Natural killer cell (primary cell): ENCODE results near the gene RELN. TPM values are rescaled to one million over a fixed set of nuclear protein-coding genes. Genes with fewer than 3 reads are reported as not detected.

Experiments used
- ATAC-seq, 3 donors: fragments of 150-1000 bp in 2 of 3; fragments of 200-7000 bp in 1 of 3; cut with Tn5 transposase; 1 replicate in 1 of 3; 2 replicates in 2 of 3; pipeline ENCODE4 v1.10.0; 2021; ENCODE audit warnings: mild to moderate bottlenecking in 2 of 3, moderate library complexity in 2 of 3
- DNase-seq, 2 donors: peaks; one replicate each; pipeline versions ENCODE4 v3.0.0 to v3.0.0-alpha.2; 2013 to 2021; ENCODE audit warnings: mixed read lengths in 1 of 2
- H3K27ac ChIP-seq: one replicate; pipeline ENCODE4 v1.5.1; 2013; ENCODE audit warnings: mild to moderate bottlenecking, low read length
- H3K27me3 ChIP-seq: one replicate; pipeline ENCODE4 v1.6.1; 2013; ENCODE audit warnings: low read length; ENCODE audit not compliant: control insufficient read depth, insufficient read depth
- H3K36me3 ChIP-seq: one replicate; pipeline ENCODE4 v1.6.1; 2013; ENCODE audit warnings: low read length; ENCODE audit not compliant: control insufficient read depth, insufficient read depth
- H3K4me1 ChIP-seq: one replicate; pipeline ENCODE4 v1.6.1; 2013; ENCODE audit warnings: low read length; ENCODE audit not compliant: control insufficient read depth, insufficient read depth
- H3K4me3 ChIP-seq: one replicate; pipeline ENCODE4 v1.5.1; 2013; ENCODE audit warnings: low read length
- H3K9me3 ChIP-seq: one replicate; pipeline ENCODE4 v1.6.1; 2013; ENCODE audit warnings: low read length; ENCODE audit not compliant: control insufficient read depth, insufficient read depth
- H3K27ac Mint-ChIP-seq, 2 donors: one replicate each; pipeline ENCODE4 v1.8.0; 2022; ENCODE audit warnings: mild to moderate bottlenecking in 2 of 2, mixed read lengths in 2 of 2, moderate library complexity in 1 of 2
- H3K27me3 Mint-ChIP-seq, 2 donors: one replicate each; pipeline ENCODE4 v1.8.0; 2022; ENCODE audit warnings: low read depth in 2 of 2, mixed read lengths in 2 of 2
- H3K36me3 Mint-ChIP-seq: one replicate; pipeline ENCODE4 v1.8.0; 2022; ENCODE audit warnings: mixed read lengths
- H3K4me1 Mint-ChIP-seq, 2 donors: one replicate each; pipeline ENCODE4 v1.8.0; 2022; ENCODE audit warnings: mixed read lengths in 2 of 2
- H3K4me3 Mint-ChIP-seq: one replicate; pipeline ENCODE4 v1.8.0; 2022; ENCODE audit warnings: mild to moderate bottlenecking, moderate library complexity, mixed read lengths
- H3K9me3 Mint-ChIP-seq, 2 donors: one replicate each; pipeline ENCODE4 v1.8.0; 2022; ENCODE audit warnings: mixed read lengths in 2 of 2
- CTCF ChIP-seq: fragments of 200-600 bp; IDR thresholded peaks from one replicate; pipeline ENCODE4 v1.8.0; 2022; ENCODE audit warnings: antibody characterized with exemption
- WGBS: methylation state at CpG from one replicate; pipeline ENCODE4 v1.1.7; 2013; ENCODE audit warnings: missing lambda C conversion rate; ENCODE audit not compliant: insufficient coverage; 5-methylcytosine and 5-hydroxymethylcytosine counted together
- intact Hi-C: fragments of 100-400 bp; cut with micrococcal nuclease; formaldehyde crosslinking; loops from one replicate; pipeline ENCODE4 v1.14.2; 2022
- total RNA-seq, 4 donors: library from RNA; stranded (reverse); fragments of 120-200 nt in 1 of 4; gene quantifications; one replicate each; pipeline versions ENCODE4 v1.2.3 to v1.2.4, GENCODE V29; 2013 to 2022

RELN gene
- total RNA-seq, 3 donors from 2014 or later (not counting 1 experiment from before 2014, with no cell fraction given) = not detected

DNA sequence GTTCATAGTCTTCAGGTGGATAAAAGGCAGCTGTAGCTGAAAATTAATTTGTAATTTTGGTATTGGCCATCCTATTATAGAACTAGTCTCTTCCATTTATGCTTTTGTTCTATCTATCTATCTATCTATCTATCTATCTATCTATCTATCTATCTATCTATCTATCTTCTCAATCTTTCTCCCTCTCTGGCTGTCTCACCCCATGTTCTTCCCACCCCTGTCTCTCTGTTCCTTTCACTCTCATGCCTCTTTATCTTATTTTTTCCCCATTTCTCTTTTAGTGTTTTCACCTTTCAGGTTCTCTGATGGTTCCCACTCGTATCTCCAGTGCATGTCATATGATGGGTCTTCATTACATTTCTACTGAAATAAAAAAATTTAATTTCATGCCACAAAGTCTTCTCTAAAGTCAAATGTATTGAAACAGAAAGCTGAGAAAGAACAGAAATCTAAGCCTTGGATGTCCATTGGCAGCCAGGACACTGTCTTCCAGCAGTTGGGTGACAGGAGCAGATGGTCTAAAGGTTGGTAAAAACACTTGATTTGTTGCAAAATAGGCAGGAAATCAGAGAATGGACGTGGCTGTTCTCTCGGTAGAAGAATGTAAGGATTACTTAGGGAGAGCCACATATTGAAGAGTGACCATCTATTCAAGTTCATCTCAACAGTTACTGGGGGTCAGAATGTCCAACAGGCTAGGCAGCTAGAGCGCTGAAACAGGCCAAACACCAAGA, 127.0 kb downstream of the RELN start:
- no peak overlapping the region for H3K4me3 Mint-ChIP-seq
- Histone ChIP-seq H3K4me1 (no peaks in the 10 kb centered on the region), H3K9me3 (no peaks in the 10 kb centered on the region), H3K4me3 (no peak overlapping the region), H3K27ac (no peak overlapping the region), H3K36me3 (no peaks in the 10 kb centered on the region), H3K27me3 (no peaks in the 10 kb centered on the region)
- ATAC-seq (no peak), DNase-seq (no peak)
- H3K36me3 Mint-ChIP-seq = no peaks in the 10 kb centered on the region
- H3K27me3 Mint-ChIP-seq = no peaks in the 10 kb centered on the region
- no peak for TF ChIP-seq CTCF
- no peak overlapping the region for H3K27ac Mint-ChIP-seq
- no peaks in the 10 kb centered on the region for H3K4me1 Mint-ChIP-seq
- intact Hi-C loops = no loop called here
- peaks cover 2% of the 10 kb centered on the region in 2 donors for H3K9me3 Mint-ChIP-seq
- WGBS = 72% methylated on average over 4 of the region's 4 CpGs

DNA sequence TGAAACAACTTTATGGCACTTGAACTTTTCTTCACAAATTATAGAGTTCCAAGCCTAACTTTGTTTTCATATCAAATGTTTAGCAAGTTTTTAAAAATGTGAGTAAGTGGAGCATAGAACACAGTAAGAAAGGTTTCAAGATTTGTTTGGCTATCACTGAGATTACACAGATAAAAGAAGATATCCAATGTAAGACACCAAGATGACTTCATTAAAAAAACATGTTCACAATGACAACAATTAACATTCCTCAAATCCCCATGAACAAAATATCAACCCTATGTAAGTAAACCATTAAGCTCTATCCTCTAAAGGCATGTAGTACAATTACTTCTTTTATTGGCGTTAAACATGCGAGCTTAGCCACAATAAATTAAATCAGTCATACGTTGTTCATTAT, 129.7 kb downstream of the RELN start:
- DNase-seq = no peak
- no peak for TF ChIP-seq CTCF
- Histone ChIP-seq H3K4me1 (no peaks in the 10 kb centered on the region), H3K9me3 (no peaks in the 10 kb centered on the region), H3K27me3 (no peaks in the 10 kb centered on the region), H3K27ac (no peak overlapping the region), H3K4me3 (no peak overlapping the region), H3K36me3 (no peaks in the 10 kb centered on the region)
- H3K27me3 Mint-ChIP-seq = no peaks in the 10 kb centered on the region
- WGBS = no CpG with 5 or more reads among the region's 3 CpGs
- H3K4me1 Mint-ChIP-seq = no peaks in the 10 kb centered on the region
- no peak overlapping the region for H3K4me3 Mint-ChIP-seq
- ATAC-seq = no peak
- peaks cover 2 to 4% of the 10 kb centered on the region in 2 donors for H3K9me3 Mint-ChIP-seq
- H3K36me3 Mint-ChIP-seq = no peaks in the 10 kb centered on the region
- intact Hi-C loops = no loop called here
- H3K27ac Mint-ChIP-seq = no peak overlapping the region

DNA sequence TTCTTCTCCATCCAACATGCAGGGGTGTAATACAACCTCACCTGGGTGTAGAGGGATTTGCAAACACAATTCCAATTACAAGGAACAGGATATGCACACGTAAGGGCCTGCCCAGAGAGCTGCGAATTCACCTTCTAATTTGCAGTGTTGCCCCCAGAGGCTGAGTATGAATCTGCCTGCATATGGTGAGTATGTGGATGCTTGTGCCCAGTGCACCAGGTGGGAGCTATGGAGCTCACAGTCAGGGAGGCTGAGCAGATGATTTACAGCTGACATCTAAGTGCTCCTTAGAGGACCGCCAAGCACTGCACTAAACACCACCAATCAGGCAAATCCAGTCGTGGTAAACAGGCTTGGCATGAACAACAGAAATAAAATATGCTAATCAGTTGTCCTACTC, 132.0 kb downstream of the RELN start:
- ATAC-seq (no peak), DNase-seq (no peak)
- H3K4me3 Mint-ChIP-seq = no peak overlapping the region
- Histone ChIP-seq H3K4me3 (no peak overlapping the region), H3K36me3 (no peaks in the 10 kb centered on the region), H3K9me3 (no peaks in the 10 kb centered on the region), H3K4me1 (no peaks in the 10 kb centered on the region), H3K27me3 (no peaks in the 10 kb centered on the region), H3K27ac (no peak overlapping the region)
- H3K36me3 Mint-ChIP-seq = no peaks in the 10 kb centered on the region
- intact Hi-C loops = no loop called here
- no peak for TF ChIP-seq CTCF
- H3K27me3 Mint-ChIP-seq = no peaks in the 10 kb centered on the region
- H3K9me3 Mint-ChIP-seq = peaks cover 0 to 2% of the 10 kb centered on the region in 2 donors
- no peaks in the 10 kb centered on the region for H3K4me1 Mint-ChIP-seq
- WGBS = 42% methylated on average over 4 of the region's 4 CpGs
- H3K27ac Mint-ChIP-seq = no peak overlapping the region

DNA sequence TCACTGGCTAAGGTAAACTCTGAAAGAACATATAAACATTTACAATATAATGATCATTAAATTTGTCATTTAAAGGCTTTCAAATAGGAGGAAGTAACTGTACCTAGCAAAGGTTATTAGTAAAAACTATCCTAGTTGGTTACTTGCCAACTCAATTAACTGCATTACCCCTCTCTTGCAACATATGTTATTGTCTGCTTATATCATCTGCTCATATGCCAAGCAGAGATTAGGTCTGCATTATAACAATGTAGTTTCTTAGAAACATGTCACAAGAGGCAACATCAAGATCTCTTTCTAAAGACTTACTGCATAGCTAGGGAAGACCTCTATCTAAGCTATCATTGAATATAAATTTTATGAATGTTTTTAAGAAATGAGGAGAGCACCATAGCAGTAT, 132.5 kb downstream of the RELN start:
- DNase-seq (no peak), ATAC-seq (no peak)
- TF ChIP-seq CTCF = no peak
- no peak overlapping the region for H3K4me3 ChIP-seq
- Mint-ChIP-seq H3K9me3 (peaks cover 0 to 2% of the 10 kb centered on the region in 2 donors), H3K4me3 (no peak overlapping the region), H3K4me1 (no peaks in the 10 kb centered on the region), H3K36me3 (no peaks in the 10 kb centered on the region), H3K27me3 (no peaks in the 10 kb centered on the region), H3K27ac (no peak overlapping the region)
- H3K9me3 ChIP-seq = no peaks in the 10 kb centered on the region
- no peaks in the 10 kb centered on the region for H3K27me3 ChIP-seq
- H3K27ac ChIP-seq = no peak overlapping the region
- no peaks in the 10 kb centered on the region for H3K36me3 ChIP-seq
- intact Hi-C loops = no loop called here
- H3K4me1 ChIP-seq = no peaks in the 10 kb centered on the region
